Activated T-cell treated with anti-CD3 and anti-CD28 coated beads, Interleukin-2, amount 50 U/mL, for 24 hours (primary cell): ENCODE measurements around the gene CCNK.

Experiments used
- DNase-seq: peaks from one replicate; pipeline ENCODE4 v3.0.0-alpha.2; 2020
- H3K27ac Mint-ChIP-seq: 2 replicates; pipeline ENCODE4 v1.8.0; 2020; ENCODE audit warnings: mild to moderate bottlenecking, mixed read lengths
- H3K27me3 Mint-ChIP-seq: 2 replicates; pipeline ENCODE4 v1.8.0; 2020; ENCODE audit warnings: mixed read lengths
- H3K36me3 Mint-ChIP-seq: 2 replicates; pipeline ENCODE4 v1.8.0; 2020; ENCODE audit warnings: low read depth, mixed read lengths
- H3K4me1 Mint-ChIP-seq: 2 replicates; pipeline ENCODE4 v1.8.0; 2020; ENCODE audit warnings: low read depth, mixed read lengths
- H3K4me3 Mint-ChIP-seq: 2 replicates; pipeline ENCODE4 v1.8.0; 2020; ENCODE audit warnings: mild to moderate bottlenecking, moderate library complexity, mixed read lengths
- H3K9me3 Mint-ChIP-seq: 2 replicates; pipeline ENCODE4 v1.8.0; 2020; ENCODE audit warnings: mixed read lengths

Gene CCNK

GRCh38 chr14:99507860-99508640 is 26.8 kb downstream of the CCNK start:
- no peaks in the 10 kb centered on the region for H3K27me3 Mint-ChIP-seq
- no peaks in the 10 kb centered on the region for H3K9me3 Mint-ChIP-seq
- peaks cover 89% of the 10 kb centered on the region for H3K36me3 Mint-ChIP-seq
- peak overlapping the region; percentile 41 for H3K27ac Mint-ChIP-seq
- H3K4me1 Mint-ChIP-seq, result peaks cover 5% of the 10 kb centered on the region
- H3K4me3 Mint-ChIP-seq, result no peak overlapping the region
- no peak for DNase-seq

- H3K27ac Mint-ChIP-seq, result peak overlapping the region; percentile 41
- no peaks in the 10 kb centered on the region for H3K9me3 Mint-ChIP-seq
- DNase-seq, result peak; percentile 22
- H3K4me3 Mint-ChIP-seq, result no peak overlapping the region
- H3K4me1 Mint-ChIP-seq, result no peaks in the 10 kb centered on the region
- H3K27me3 Mint-ChIP-seq, result no peaks in the 10 kb centered on the region
- H3K36me3 Mint-ChIP-seq, result peaks cover 87% of the 10 kb centered on the region
Measured at GRCh38 chr14:99508896-99509629, 27.9 kb downstream of the CCNK start.

DNA sequence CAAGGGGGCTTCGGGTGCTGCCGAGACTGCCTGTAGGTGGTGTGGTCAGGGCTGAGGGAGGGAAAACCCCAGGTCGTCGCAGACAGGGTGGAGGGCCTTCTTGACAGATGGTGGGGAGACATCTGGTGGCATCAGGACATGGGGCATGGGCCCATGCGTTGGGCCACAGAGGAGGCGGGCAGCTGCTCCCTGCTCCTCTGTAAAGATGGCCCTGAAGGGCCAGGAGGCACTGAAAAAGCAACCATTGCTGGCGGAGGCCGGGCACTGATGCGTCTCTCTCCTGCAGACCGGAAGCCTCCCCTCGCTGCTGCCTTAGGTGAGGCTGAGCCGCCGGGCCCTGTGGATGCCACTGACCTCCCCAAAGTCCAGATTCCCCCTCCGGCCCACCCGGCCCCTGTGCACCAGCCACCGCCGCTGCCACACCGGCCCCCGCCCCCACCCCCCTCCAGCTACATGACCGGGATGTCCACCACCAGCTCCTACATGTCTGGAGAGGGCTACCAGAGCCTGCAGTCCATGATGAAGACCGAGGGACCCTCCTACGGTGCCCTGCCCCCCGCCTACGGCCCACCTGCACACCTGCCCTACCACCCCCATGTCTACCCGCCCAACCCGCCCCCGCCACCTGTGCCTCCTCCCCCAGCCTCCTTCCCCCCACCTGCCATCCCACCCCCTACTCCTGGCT is 28.8 kb downstream of the CCNK start:
- no peaks in the 10 kb centered on the region for H3K9me3 Mint-ChIP-seq
- peaks cover 79% of the 10 kb centered on the region for H3K36me3 Mint-ChIP-seq
- no peaks in the 10 kb centered on the region for H3K27me3 Mint-ChIP-seq
- peak overlapping the region; percentile 11 for H3K27ac Mint-ChIP-seq
- no peaks in the 10 kb centered on the region for H3K4me1 Mint-ChIP-seq
- no peak overlapping the region for H3K4me3 Mint-ChIP-seq
- DNase-seq, result no peak

GRCh38 chr14:99510556-99511139 is 29.4 kb downstream of the CCNK start:
- H3K9me3 Mint-ChIP-seq, result no peaks in the 10 kb centered on the region
- no peak for DNase-seq
- H3K4me1 Mint-ChIP-seq, result no peaks in the 10 kb centered on the region
- no peaks in the 10 kb centered on the region for H3K27me3 Mint-ChIP-seq
- no peak overlapping the region for H3K4me3 Mint-ChIP-seq
- no peak overlapping the region for H3K27ac Mint-ChIP-seq
- peaks cover 73% of the 10 kb centered on the region for H3K36me3 Mint-ChIP-seq

GRCh38 chr14:99511421-99512109 is 30.4 kb downstream of the CCNK start:
- Mint-ChIP-seq H3K4me1 (no peaks in the 10 kb centered on the region), H3K4me3 (no peak overlapping the region), H3K36me3 (peaks cover 63% of the 10 kb centered on the region), H3K9me3 (no peaks in the 10 kb centered on the region), H3K27me3 (no peaks in the 10 kb centered on the region), H3K27ac (no peak overlapping the region)
- DNase-seq, result no peak

DNA sequence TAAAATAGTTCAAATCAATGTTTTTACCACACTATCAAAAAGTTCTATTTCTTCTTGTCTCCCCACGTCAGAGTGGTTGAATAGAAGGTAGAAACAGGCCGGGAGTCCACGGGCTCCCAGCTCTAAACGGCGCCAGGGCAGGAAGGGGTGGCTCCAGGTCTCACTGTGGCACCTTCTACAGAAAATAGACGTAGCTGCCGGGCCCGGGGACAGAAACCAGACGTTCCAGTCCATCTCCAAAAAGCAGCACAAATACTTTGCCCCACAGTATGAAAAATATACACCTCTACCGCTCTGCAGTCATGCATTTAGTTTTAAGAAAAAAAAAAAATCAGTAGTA is 30.9 kb downstream of the CCNK start:
- Mint-ChIP-seq H3K27ac (no peak overlapping the region), H3K4me1 (no peaks in the 10 kb centered on the region), H3K4me3 (no peak overlapping the region), H3K27me3 (no peaks in the 10 kb centered on the region), H3K9me3 (no peaks in the 10 kb centered on the region), H3K36me3 (peaks cover 58% of the 10 kb centered on the region)
- DNase-seq, result no peak

GRCh38 chr14:99512571-99513182 is 31.5 kb downstream of the CCNK start:
- H3K4me1 Mint-ChIP-seq, result no peaks in the 10 kb centered on the region
- peak; percentile 21 for DNase-seq
- H3K27ac Mint-ChIP-seq, result no peak overlapping the region
- peaks cover 52% of the 10 kb centered on the region for H3K36me3 Mint-ChIP-seq
- H3K27me3 Mint-ChIP-seq, result no peaks in the 10 kb centered on the region
- H3K4me3 Mint-ChIP-seq, result no peak overlapping the region
- no peaks in the 10 kb centered on the region for H3K9me3 Mint-ChIP-seq

DNA sequence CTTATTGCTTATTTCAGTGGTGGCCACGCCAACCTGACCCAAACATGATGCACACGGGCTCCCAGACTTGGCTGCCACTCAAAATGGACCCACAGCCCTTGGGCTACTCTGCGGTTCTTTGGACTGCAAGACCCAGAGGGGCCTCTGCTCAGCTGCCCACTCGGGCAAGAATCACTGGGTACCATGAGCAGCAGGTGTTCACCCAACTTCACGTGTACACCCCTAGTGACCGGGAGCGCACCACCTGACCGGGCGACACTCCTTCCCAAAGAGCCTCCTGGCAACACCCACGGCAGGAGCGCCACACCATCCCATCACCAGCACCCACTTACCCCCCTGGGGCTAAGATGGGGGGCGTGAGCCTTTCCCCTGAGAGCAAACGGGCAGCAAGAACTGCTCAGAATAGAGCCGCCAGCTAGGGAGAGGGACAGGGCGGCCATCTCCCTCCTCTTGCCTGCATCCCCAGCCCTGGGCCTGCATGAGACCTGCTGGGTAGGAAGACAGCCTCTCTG is 32.0 kb downstream of the CCNK start:
- peak; percentile 28 for DNase-seq
- Mint-ChIP-seq H3K4me1 (no peaks in the 10 kb centered on the region), H3K36me3 (peaks cover 47% of the 10 kb centered on the region), H3K9me3 (no peaks in the 10 kb centered on the region), H3K27me3 (no peaks in the 10 kb centered on the region), H3K4me3 (no peak overlapping the region), H3K27ac (no peak overlapping the region)

GRCh38 chr14:99513946-99514551 is 32.8 kb downstream of the CCNK start:
- peaks cover 39% of the 10 kb centered on the region for H3K36me3 Mint-ChIP-seq
- H3K9me3 Mint-ChIP-seq, result no peaks in the 10 kb centered on the region
- DNase-seq, result peak; percentile 30
- peak overlapping the region; percentile 26 for H3K27ac Mint-ChIP-seq
- H3K4me3 Mint-ChIP-seq, result no peak overlapping the region
- H3K4me1 Mint-ChIP-seq, result no peaks in the 10 kb centered on the region
- H3K27me3 Mint-ChIP-seq, result no peaks in the 10 kb centered on the region

GRCh38 chr14:99514552-99515300 is 33.5 kb downstream of the CCNK start:
- Mint-ChIP-seq H3K4me1 (no peaks in the 10 kb centered on the region), H3K36me3 (peaks cover 32% of the 10 kb centered on the region), H3K27me3 (no peaks in the 10 kb centered on the region), H3K9me3 (no peaks in the 10 kb centered on the region), H3K4me3 (no peak overlapping the region), H3K27ac (no peak overlapping the region)
- DNase-seq, result peak; percentile 29

DNA sequence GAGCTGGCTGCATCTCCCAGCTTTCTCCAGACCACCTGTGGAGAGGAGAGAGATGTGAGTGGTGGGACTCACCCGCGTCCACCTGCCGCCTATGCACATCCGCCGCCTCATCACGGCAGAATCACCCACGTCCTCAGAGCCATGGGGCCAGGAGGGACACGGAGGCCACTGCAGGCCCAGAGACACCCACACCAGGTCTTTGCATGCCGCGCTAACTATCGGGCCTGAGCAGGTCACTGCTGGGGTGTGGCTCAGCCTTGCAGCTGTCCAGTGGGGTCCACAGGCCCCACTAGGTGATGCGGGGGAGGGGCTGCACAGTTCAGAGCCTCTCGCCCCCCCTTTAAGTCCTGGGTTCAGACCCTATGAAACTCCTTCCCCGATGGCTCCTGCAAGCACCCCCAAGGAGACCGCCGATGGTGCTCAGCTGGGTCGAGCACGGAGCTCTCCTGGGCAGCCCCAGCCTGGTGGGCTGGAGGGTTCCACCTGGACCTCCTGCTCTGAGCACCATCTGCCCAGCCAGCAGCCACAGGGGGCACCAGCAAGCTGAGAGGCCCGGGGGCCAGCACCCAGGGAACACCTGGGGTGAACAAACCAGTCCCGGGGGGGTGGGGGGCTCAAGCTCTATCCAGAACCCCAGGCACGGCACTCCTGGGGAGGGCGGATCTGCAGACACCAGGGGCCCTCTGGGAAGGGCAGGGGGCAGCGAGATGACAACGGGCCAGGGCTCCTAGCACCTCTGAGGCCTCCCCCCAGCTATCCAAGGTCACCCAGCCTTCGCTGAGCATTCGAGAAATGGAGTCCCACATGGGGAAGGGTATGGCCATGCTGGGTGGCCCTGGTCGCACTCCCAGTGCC is 34.3 kb downstream of the CCNK start:
- H3K9me3 Mint-ChIP-seq, result no peaks in the 10 kb centered on the region
- peak; percentile 27 for DNase-seq
- peaks cover 31% of the 10 kb centered on the region for H3K36me3 Mint-ChIP-seq
- no peaks in the 10 kb centered on the region for H3K27me3 Mint-ChIP-seq
- no peaks in the 10 kb centered on the region for H3K4me1 Mint-ChIP-seq
- H3K4me3 Mint-ChIP-seq, result no peak overlapping the region
- no peak overlapping the region for H3K27ac Mint-ChIP-seq

GRCh38 chr14:99516156-99516870 is 35.1 kb downstream of the CCNK start:
- Mint-ChIP-seq H3K36me3 (peaks cover 23% of the 10 kb centered on the region), H3K27me3 (no peaks in the 10 kb centered on the region), H3K4me3 (no peak overlapping the region), H3K27ac (no peak overlapping the region), H3K9me3 (no peaks in the 10 kb centered on the region), H3K4me1 (no peaks in the 10 kb centered on the region)
- DNase-seq, result peak; percentile 28
